HG03159 (cell line): ENCODE results near the gene NOP9.
"Not testable (repeated sequence)": the region's sequence is repeated elsewhere in the genome, so short reads cannot be mapped to it uniquely, and the experiment has no call there.

Experiments used
- ATAC-seq: cut with Tn5 transposase; IDR thresholded peaks from one replicate; pipeline ENCODE4 v1.9.1; 2021; ENCODE audit warnings: mild to moderate bottlenecking, moderate library complexity; ENCODE audit not compliant: unreplicated experiment

Gene NOP9

GRCh38 chr14:24343795-24344660 is 44.4 kb downstream of the NOP9 start:
- no peak for ATAC-seq

DNA sequence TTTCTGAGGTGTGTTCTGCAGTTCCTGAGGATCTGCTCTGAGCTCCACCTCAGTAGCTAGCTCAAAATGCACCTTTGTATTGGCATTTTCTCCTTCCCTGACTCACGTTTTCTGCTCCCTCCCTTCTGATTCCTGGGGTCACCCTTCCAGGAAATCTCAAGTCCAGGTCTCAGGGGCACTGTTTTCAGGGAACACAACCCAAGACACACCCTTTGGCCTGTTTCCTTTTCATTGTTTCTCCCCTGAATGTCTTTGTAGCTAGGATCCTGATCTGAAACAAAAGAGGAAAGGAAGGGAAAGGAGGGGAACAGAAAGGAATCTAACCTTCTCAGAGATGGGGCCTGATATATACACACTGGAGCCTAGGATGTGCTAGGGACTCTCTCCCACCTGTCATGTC is 47.5 kb downstream of the NOP9 start:
- ATAC-seq: no peak

DNA sequence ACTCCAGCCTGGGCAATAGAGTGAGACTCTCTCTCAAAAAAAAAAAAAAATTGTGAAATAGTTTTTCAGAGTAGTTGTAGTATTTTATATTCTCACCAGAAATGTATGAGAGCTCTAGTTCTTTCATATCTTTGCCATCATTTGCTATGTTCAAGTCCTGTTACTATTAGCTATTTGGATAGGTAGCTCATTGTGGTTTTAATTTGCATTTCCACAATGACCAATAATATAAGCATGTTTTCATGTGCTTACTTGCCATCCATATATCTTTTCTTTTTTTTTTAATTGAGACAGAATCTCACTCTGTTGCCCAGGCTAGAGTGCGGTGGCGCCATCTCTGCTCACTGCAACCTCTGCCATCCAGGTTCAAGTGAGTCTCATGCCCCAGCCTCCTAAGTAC is 48.5 kb downstream of the NOP9 start:
- no peak for ATAC-seq

- no peak for ATAC-seq
Measured at GRCh38 chr14:24349742-24350141, 50.1 kb downstream of the NOP9 start.

GRCh38 chr14:24351517-24351916 is 51.9 kb downstream of the NOP9 start:
- no peak for ATAC-seq

DNA sequence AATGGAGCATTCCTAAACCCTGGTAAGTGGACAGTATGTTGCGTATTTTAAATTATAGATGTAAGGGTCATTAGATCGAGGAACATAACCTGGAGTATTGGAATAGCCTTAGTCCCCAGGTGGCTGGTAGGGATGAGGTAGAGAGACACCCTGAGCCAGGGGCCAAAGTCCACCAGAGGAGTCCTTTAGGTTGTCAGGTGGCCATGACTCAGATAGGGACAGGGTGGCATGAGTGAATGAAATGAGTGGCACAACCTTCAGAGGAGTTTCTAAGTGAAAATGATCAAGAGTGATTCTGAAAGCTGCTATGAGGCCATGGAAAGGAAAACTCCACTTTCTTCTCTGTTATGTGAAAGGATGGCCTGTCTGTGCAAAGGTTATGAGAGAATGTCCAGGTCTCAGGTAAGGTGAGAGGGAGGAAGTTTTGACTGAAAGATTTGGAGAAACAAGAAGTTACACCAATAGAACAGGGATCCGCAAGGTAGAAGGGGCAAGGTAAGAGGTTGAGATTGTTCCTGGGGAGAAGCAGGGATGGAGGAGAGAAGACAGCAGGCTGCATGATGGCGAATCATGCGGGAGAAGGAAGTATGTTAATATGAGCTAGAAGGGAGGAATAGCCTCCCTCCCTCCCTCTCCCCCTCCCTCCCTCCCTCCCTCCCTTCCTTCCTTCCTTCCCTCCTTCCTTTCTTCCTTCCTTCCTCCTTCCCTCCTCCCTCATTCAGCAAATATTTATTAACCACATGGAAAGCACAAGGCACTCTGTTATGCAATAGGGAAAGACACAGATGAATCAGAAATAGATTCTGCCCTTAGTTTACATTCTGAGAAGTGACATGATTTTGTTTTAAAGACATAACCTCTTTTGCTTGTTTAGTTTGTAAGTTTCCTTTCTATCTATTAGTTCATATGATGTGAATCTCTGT is 54.2 kb downstream of the NOP9 start:
- ATAC-seq: no peak

GRCh38 chr14:24354482-24354825 is 54.8 kb downstream of the NOP9 start:
- not testable (repeated sequence) for ATAC-seq

DNA sequence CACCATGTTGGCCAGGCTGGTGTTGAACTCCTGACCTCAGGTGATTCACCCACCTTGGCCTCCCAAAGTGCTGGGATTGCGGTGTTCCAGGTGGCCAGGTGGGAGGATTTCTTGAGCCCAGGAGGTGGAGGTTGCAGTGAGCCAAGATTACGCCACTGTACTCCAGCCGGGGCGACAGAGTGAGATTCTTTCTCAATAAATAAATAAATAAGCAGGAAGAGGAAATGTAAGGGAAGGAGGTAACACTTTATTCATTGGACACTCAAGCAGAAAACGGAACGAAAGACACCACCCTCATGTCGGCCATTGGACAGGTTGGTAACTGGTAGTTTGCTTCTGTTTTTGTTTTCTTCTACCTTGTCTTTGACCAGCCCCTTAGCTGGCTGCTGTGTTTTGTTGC is 55.4 kb downstream of the NOP9 start:
- no peak for ATAC-seq

DNA sequence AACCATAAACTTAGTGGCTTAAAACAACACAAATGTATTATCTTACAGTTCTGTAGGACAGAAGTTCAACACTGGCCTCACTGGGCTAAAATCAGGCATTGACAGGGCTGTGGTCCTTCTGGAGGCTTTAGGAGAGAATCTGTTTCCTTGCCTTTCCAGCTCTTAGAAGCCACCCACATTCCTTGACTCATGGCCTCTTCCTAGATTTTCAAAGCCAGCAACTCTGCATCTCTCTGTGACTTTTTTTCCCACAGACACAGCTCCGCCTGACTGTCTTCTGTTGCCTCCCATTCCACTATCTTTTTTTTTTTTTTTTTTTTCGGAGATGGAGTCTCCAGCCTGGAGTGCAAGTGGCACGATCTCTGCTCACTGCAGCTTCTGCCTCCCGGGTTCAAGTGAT is 56.6 kb downstream of the NOP9 start:
- no peak for ATAC-seq
